ENCODE data around the gene TRPM2. TPM values are rescaled to one million over a fixed set of nuclear protein-coding genes. Genes with fewer than 3 reads are reported as not detected.

Gene TRPM2
- total RNA-seq, 1 donor from 2014 or later: 10.0 TPM

GRCh38 chr21:44414291-44415072 lies 61.1 kb downstream of the TRPM2 start:
- peak; percentile 29 for DNase-seq (ENCODE audit: low spot score)

- peak; percentile 29 for DNase-seq (ENCODE audit: low spot score)
These were observed 61.9 kb downstream of the TRPM2 start for GRCh38 chr21:44415073-44416025.

GRCh38 chr21:44416193-44416592 lies 62.8 kb downstream of the TRPM2 start:
- peak; percentile 32 for DNase-seq (ENCODE audit: low spot score)

GRCh38 chr21:44417621-44418107 lies 64.2 kb downstream of the TRPM2 start:
- DNase-seq (ENCODE audit: low spot score): peak; percentile 35

DNA sequence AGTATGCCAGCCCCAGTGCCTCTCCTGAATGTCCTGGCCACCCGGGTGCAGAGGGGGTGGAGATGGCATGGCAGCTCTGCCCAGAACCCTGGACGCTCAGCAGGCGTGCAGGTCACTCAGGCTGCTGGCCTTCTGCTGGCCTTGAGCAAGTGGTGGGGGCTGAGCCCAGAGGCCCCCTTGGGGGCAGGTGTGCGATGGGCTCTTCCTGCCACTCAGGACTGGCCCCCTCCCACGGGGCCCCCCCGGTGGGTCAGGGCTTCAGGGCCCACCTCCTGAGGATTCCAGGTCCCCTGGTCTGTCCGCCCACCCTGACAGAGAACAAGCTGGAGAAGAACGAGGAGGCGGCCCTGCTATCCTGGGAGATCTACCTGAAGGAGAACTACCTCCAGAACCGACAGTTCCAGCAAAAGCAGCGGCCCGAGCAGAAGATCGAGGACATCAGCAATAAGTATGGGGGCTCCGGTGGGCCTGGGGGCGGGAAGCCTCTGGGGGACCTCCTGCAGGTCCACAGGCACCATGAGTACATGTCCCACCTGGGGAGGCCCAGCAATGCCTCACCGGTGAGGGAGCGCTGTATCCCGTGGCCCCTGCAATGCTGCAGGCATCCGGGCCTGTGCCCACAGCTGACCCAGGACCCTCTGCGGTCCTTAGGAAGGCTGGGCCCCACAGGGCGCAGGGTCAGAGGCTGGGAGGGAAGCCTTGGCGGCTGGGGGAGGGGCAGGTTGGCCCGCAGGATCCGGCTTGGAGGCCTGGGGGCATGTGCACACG lies 64.9 kb downstream of the TRPM2 start:
- peak; percentile 34 for DNase-seq (ENCODE audit: low spot score)

DNA sequence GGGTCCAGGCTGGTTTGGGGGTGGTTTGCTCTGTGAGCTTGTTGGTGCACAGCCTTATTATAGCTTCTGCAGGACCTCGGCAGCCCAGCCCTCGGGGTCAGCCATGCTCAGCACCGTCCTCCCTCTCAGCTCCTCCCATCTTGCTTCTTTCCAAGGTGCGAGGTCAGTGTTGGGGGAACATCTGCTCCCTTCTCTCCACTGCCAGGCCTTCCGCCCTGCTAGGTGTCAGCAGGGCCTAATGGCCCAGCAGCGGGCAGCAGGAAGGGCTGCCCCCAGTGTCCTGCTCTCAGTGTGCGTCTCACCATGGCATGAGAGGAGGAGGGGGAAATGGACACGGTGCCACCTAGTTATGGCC lies 65.4 kb downstream of the TRPM2 start:
- peak; percentile 32 for DNase-seq (ENCODE audit: low spot score)

DNA sequence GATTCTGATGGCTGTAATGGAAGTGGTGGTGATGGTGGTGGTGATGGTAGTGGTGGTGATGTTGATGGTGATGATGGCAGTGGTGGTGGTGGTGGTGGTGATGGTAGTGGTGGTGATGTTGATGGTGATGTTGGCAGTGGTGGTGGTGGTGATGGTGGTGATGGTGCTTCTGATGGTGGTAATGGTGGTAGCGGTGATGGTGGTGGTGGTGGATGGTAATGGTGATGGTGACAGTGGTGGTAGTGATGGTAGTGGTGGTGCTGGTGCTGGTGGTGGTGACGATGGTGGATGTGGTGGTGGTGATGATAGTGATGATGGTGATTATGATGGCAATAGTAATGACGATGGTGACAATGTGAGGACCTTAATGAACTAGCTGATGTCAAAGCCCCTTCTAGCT lies 66.3 kb downstream of the TRPM2 start:
- peak; percentile 29 for DNase-seq (ENCODE audit: low spot score)

- peak; percentile 24 for DNase-seq (ENCODE audit: low spot score)
These were observed 67.2 kb downstream of the TRPM2 start for GRCh38 chr21:44420416-44421205.

- peak; percentile 25 for DNase-seq (ENCODE audit: low spot score)
These were observed 68.8 kb downstream of the TRPM2 start for GRCh38 chr21:44421901-44422840.

DNA sequence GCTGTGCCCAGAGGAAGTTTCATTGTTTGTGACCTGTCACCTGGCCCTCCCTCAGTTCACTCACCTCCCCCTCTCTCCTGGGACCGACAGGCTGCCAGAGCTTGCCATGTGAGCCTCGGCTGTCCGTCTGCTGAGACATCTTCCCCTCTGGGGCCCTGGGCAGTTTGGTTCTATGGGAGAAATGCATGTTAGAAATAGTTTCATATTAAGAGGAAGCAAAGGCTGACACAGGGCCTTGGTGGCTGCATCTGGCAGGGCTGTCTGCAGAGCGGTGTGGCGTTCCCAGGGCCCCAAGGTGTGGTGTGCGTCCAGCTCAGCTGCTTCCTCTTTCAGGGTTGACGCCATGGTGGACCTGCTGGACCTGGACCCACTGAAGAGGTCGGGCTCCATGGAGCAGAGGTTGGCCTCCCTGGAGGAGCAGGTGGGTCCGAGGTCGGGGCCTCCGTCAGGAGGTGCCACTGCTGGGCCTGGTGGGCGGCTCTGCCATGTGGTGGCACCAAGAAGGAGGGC lies 69.9 kb downstream of the TRPM2 start:
- DNase-seq (ENCODE audit: low spot score): peak; percentile 24

GRCh38 chr21:44423941-44424607 lies 70.7 kb downstream of the TRPM2 start:
- DNase-seq (ENCODE audit: low spot score): no peak

- peak; percentile 38 for DNase-seq (ENCODE audit: low spot score)
These were observed 71.3 kb downstream of the TRPM2 start for GRCh38 chr21:44424608-44425306.

DNA sequence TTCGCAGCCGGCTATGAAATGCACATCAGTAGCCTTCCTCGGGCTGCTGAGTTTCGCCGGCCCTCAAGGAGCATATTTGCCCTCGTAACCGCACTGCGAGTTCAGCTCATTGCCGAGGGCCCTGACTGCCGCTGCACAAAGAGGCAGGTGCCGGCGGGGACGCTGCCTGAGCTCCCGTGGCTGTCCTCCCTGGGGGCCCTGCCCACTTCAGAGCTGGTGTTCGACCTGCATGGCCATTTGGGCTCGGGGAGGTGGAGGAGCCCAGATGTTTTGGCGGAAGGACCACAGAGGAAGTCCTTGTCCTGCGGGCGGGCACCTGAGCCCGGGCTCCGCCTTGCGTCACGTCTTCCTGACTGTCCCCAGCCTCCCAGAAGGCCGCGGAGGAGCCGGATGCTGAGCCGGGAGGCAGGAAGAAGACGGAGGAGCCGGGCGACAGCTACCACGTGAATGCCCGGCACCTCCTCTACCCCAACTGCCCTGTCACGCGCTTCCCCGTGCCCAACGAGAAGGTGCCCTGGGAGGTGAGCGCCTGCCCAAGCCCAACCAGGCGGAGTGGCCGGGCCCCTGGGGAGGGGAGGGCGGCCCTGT lies 72.0 kb downstream of the TRPM2 start:
- peak; percentile 40 for DNase-seq (ENCODE audit: low spot score)

- peak; percentile 38 for DNase-seq (ENCODE audit: low spot score)
These were observed 72.7 kb downstream of the TRPM2 start for GRCh38 chr21:44425895-44426662.

DNA sequence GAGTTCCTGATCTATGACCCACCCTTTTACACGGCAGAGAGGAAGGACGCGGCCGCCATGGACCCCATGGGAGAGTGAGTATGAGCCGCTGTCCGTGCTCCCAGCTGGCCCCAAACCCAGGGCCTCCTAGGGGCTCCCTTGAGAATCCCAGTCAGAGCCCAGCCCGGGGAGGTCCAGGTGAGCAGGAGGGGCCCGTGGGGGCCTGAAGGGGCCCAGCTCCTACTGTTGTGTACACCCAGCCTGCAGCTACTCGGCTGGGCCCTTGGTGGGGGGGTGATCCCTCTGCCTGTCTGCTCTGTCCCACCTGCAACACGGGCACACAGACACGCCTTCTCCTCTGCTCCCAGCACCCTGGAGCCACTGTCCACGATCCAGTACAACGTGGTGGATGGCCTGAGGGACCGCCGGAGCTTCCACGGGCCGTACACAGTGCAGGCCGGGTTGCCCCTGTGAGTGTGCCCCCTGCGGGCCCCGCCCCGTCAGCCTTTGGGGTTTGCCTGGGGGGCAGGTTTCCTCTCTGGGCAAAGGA lies 73.3 kb downstream of the TRPM2 start:
- peak; percentile 37 for DNase-seq (ENCODE audit: low spot score)

- peak; percentile 31 for DNase-seq (ENCODE audit: low spot score)
These were observed 74.1 kb downstream of the TRPM2 start for GRCh38 chr21:44427241-44428120.

Data from ureter (tissue), 1 donor.